Stomach (tissue), 4 donors: ENCODE results near the gene ACAD10.

Experiments
- CTCF ChIP-seq, 7 experiments: fragments of 450-650 bp in 4 of 7; fragments of 200-600 bp in 3 of 7; sonication (generic) in 3 of 7; IDR thresholded peaks; one replicate each; pipeline ENCODE4 v1.5.1; 2016 to 2019; ENCODE audit warnings: antibody characterized with exemption in 7 of 7, control low read depth in 2 of 7, mild to moderate bottlenecking in 1 of 7
- POLR2A ChIP-seq, 4 donors: fragments of 450-650 bp; IDR thresholded peaks; one replicate each; pipeline ENCODE4 v1.6.1; 2016; ENCODE audit warnings: antibody characterized with exemption in 4 of 4, control low read depth in 2 of 4, mild to moderate bottlenecking in 1 of 4, moderate library complexity in 1 of 4
- POLR2AphosphoS5 ChIP-seq, 3 donors: sonication (generic); formaldehyde crosslinking; IDR thresholded peaks; one replicate each; pipeline ENCODE4 v1.6.1; 2016; ENCODE audit warnings: antibody characterized with exemption in 3 of 3

- TF ChIP-seq CTCF (IDR thresholded peaks at IDR 0.05) = no peak
- TF ChIP-seq POLR2AphosphoS5 (IDR thresholded peaks at IDR 0.05) = no peak
- TF ChIP-seq POLR2A (IDR thresholded peaks at IDR 0.05) = no peak
These were observed 99.1 kb downstream of the ACAD10 start for GRCh38 chr12:111784953-111785352.
